Stimulated activated naive CD4-positive, alpha-beta T cell treated with Interleukin-2 at 50 U/mL for 16 hours (primary cell): ENCODE measurements around the gene SHISA2.

ENCODE experiments used
- DNase-seq: peaks from one replicate; lab custom pipeline; 2025; lab: John Stamatoyannopoulos, UW

Gene SHISA2

DNA sequence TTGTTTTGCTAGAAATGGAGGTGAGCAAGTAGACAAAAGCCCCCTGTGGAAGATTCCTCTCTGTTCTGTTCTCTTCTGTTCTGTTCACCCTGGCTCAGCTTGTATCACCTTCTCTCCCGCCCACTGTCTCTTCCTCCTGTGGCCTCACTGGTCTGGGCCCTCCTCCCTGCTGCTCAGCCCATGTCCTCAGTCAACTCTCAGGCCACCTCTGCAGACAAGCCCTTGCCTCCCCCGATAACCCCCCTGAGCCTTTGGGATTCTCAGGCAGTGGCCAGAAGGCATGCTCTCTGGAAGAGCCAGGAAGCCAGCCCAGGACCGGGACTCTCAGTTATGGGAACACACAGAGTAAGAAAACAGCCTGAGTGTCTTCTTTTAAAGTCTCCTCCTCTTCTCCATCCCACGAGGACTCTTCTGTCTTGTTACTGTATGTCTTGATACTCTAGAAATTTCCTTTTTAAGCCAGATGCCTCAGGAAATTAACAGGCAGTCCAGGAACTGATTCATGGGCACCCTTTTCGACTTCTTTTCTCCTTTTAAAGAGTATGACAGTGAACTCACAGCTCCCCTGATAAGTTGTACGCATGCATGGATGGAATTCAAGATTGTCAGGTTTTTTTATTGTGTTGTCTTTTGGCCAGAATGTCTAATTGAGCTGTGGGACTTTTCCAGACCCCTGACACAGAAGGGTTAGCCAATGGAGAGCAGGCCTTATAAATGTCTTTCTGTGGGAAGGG lies 33.7 kb downstream of the SHISA2 start:
- no peak for DNase-seq

DNA sequence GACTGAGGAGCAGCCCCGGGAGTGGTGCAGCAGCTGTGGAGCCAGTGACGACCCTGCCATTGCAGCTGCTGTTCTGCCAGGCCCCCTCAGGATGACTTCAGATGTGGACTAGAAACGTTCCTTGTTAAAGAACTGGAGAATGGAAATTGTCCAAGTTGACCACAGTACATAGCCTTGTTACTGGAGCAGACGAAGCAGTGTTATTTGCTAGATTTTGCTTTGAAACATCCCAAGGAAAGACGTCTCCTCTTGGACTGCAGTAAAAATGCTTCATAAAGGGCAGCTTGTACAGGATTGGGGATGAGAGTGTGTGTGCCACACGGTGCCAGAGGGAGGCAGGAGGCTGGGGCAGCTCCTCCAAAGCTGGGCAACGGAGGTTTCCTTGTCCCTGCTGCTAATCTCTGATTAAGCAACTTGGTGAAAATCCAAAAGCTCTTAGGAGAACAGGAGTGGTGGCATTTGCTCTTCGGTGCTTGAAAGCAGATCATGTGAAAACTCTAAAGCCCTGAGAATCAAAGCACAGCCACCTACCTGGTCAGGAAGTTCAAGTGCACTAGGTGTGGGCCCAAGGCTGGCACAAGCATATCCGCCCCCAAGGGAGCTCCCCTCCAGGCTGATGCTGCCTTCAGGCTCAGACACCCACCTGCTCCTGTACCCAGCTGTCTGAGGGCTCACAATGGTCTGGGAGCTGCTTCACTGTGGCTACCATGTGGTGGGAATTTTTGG lies 34.5 kb downstream of the SHISA2 start:
- no peak for DNase-seq

DNA sequence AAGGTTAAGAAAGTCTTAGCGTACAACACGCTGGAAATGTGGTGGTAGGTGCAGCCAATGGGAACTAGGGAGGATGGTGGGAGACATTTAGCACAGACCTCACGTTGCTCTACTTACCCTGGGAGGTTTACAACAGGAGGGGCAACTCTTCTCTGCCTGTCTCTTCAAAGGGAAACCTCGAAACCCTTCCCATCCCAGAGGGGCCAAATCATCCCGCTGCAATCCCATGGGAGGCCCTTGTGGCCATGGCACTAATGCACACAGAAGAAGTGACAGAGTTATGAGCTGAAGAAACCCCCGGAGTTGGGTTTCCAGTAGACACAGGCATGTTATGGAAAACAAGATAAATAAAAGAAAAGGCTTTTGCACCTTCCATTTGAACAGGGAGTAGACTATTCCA lies 35.6 kb downstream of the SHISA2 start:
- DNase-seq: no peak

DNA sequence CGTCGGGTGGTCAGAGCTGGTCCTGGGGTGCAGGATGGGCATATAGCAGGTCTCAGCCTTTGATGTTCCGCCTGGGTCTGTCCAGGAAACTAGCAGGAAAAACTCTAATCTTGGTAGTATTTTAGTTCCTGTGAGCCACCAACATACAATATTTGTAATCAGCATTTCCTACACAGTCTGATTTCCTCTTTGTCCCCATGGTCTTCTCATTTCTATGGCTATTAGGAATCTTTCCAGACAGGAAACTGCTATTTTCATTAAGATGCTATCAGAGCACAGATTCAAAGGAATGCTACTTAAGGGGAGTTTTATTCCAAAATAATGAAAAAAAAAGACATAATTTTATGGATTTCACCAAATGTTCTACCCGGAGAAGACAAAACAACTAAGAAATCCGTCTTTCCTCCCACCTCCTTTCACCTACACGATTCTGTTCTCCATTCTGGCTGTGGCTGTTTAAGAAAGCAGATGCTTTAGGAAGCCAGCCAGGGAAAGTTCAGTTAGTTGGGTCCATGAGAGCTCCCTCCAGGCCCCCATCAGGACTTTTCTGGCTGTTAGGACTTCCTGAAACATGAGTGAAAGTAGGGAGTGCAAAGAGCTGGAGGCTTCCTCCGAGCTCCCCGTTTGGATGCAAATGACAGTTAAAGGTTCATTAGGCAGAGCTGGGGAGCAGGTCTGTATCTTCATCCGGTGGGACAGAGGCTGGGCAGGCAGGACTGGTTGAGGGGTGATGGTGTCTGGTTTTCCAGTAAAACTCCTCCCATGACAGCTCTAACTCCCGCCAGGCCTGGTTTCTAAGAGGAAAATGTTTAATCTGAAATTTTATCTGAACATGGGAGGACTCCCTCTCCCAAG lies 36.3 kb downstream of the SHISA2 start:
- no peak for DNase-seq

DNA sequence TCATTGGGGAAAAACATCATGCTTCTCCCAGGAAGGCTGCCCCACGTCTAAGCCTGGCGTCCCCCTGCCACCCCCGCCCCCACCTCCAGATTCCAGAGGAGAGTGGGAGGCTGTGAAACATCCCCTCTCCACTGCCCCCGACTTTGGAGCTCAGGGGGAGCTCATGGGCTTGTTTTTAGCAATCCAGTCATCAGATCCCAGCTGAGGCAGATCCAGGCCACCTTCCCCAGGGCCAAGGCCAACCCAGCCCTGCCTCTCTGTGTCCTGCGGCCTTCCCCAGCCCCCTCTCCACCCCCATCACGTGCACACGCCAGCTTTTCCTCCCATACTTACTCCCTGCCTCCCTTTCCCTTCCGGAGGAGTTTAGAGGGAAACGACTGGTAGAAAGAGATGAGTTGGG lies 38.8 kb downstream of the SHISA2 start:
- DNase-seq: no peak

DNA sequence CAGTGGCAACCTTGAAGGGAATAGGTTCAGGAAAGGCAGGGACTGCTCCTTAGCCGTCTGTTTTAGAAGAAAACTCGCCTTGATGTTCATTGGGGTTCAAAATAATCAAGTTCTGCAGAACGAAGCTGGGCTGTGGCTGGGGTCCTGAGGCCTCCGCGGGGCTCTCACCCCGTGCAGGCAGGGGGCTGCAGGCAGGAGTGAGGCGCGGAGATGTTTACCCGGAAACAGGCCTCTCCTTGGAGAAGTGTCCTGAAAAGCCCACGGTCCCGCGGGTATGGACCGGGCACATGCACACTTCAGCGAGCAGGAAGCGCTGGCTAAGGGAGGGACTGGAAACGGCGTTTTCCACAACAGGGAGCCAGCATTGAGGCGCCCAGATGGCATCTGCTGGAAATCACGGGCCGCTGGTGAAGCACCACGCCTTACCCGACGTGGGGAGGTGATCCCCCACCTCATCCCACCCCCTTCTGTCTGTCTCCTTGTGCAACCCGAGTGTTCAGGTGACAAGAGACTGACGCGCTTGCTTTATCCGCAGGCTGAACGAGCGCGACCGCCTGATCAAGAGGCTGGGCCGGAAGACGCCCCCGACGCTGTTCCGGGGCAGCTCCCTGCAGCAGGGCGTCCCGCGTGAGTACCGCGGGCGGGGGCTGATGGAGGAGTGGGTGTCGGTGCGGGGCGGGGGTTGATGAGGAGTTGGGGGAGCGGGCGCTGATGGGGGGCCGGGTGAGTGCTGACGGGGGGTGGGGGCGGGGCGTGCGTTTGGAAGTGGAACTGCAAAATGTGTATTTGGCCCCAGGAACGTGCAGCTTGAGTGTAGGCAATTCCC lies 39.6 kb downstream of the SHISA2 start:
- DNase-seq: peak; percentile 48

DNA sequence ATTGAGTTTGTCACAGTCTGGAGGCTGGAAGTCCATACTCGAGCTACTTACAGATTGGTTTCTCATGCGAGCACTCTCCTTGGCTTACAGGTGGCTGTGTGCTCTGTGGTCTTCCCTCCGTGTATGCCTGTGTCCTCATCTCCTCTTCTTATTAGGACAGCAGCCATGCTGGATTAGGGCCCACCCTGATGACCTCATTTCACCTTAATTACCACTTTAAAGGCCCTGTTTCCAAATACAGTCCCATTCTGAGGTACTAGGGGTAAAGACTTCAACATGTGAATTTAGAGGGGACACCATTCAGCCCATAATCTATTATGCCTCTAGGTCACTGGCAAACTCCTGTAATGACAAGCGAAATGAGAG lies 40.6 kb downstream of the SHISA2 start:
- no peak for DNase-seq

DNA sequence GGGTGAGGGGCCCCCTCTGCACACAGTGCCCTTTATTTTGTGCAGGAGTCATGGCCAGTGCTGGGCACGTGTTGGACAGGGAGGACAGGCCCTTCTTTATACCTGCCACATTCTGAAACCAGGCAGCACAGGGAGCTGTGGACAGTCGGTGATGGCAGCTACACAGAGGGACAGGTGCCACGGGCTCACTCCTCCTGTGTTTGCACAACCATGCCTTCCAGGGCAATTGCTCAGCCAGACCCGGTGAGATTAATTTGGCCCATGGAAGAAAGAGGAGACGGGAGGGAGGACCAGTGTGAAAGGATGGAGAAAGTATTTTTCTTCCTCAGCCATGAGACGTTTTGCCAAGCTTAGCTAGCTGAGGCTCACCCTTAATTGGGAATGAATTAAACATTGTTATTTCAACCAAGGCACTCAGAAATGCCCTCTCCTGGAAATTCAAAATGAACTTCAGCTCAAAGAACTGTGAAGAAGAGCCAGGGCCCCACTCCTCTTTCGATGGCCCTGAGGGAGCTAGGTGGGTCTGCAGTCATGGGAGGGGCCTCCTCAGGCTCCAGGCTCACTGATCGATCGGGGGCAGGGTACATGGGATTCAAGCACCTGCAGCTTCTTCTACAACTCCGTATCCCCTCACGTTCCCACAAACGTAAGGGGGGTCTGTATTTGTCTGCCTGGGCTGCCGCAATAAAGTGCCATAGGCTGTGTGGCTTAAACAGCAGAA lies 41.2 kb downstream of the SHISA2 start:
- DNase-seq: no peak

DNA sequence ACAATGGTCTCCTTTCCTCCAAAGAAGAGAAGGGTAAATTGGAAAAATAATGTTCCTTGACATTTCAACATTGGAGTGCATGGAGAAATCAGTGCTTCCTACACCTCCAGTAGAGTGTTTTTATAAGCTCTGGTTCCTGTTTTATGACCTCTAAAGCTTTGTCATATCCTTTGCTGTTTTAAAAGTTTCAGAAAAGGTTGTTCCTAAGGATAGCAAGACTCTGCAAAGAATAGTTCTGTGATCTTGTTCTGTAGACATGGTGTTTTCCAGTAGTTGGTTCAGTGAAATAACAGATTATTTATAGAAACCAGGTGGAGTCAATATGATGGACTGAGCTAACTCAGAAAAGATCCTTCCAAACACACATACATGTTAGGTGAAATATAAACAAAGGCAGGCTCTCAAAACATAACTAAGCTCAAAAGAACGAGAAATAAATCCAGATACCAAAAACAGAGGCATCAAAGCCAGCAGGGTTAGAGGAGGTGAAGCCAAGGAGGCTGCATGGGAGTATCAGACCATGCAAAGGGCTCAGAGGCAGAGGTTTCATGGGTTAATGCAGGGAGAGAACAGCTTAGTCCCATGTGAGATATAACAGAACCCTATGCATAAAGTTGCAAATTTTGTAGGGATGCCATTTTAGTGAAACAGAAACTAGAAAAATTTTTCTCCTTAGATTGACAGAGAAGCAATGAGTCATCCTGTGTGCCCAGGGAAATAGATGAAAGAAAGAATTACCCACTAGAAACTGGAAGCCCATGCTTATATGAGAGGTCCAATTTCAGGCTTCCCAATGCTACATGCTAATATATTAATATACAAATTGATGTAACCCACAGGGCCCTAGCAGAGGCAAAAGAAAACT lies 44.3 kb downstream of the SHISA2 start:
- no peak for DNase-seq
